AG10803 (cell line): ENCODE data around the gene NR1H3.

ENCODE experiments used
- DNase-seq: peaks from one replicate; pipeline ENCODE4 v3.0.0; 2010; ENCODE audit warnings: low read depth
- H3K4me3 ChIP-seq: 2 replicates; pipeline ENCODE4 v1.5.1; 2011; ENCODE audit warnings: mild to moderate bottlenecking, low read length, control low read depth
- TF ChIP-seq, protein P1 (sequence below): conservative IDR thresholded peaks from 2 replicates; pipeline ENCODE4 v1.5.1; 2011; ENCODE audit warnings: mild to moderate bottlenecking, low read length, control low read depth, inconsistent platforms

The NR1H3 gene

DNA sequence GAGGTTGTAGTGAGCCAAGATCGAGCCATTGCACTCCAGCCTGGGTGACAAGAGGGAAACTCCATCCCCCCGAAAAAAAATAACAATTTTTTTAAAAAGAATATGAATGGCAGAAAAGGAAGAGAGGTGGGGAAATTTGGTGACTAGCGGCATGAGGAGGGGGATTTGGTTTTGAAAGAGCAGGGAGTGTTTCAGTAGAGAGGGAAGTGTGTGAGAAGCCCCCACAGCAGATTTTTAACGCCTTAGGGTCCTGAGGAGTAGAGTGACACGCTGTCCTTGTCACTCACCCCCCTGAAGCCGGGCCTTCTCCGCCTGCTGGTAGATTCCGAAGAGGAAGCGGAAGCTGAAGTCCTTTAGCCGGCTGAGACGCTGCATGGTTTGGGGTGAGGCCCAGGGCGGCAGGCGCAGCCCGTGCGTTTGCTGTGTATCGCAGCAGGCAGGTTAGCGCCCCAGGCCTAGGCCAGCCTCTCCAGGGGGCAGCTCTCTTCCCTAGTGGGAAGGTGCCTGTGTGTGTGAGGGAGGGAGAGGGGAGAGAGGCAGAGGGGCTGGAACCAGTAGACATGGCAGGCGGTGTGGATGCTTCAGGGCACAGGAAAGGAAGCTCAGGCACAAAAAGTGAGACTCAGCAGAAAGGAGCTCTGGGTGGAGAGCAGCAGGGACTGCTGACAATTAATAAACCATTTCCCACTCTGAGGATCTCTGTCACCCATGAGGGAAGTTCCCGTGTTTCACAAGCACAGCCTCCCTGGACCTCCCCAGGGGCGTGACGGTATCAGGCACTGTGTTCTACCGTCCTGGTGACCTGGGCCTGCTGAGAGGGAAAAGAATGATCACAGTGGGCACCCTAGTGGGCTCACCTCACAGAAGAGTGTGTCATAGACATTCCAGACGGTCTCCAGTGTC lies 13.1 kb upstream of the NR1H3 start:
- no peak overlapping the region for H3K4me3 ChIP-seq
- DNase-seq = no peak
- TF ChIP-seq, protein P1, sequence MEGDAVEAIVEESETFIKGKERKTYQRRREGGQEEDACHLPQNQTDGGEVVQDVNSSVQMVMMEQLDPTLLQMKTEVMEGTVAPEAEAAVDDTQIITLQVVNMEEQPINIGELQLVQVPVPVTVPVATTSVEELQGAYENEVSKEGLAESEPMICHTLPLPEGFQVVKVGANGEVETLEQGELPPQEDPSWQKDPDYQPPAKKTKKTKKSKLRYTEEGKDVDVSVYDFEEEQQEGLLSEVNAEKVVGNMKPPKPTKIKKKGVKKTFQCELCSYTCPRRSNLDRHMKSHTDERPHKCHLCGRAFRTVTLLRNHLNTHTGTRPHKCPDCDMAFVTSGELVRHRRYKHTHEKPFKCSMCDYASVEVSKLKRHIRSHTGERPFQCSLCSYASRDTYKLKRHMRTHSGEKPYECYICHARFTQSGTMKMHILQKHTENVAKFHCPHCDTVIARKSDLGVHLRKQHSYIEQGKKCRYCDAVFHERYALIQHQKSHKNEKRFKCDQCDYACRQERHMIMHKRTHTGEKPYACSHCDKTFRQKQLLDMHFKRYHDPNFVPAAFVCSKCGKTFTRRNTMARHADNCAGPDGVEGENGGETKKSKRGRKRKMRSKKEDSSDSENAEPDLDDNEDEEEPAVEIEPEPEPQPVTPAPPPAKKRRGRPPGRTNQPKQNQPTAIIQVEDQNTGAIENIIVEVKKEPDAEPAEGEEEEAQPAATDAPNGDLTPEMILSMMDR = no peak

DNA sequence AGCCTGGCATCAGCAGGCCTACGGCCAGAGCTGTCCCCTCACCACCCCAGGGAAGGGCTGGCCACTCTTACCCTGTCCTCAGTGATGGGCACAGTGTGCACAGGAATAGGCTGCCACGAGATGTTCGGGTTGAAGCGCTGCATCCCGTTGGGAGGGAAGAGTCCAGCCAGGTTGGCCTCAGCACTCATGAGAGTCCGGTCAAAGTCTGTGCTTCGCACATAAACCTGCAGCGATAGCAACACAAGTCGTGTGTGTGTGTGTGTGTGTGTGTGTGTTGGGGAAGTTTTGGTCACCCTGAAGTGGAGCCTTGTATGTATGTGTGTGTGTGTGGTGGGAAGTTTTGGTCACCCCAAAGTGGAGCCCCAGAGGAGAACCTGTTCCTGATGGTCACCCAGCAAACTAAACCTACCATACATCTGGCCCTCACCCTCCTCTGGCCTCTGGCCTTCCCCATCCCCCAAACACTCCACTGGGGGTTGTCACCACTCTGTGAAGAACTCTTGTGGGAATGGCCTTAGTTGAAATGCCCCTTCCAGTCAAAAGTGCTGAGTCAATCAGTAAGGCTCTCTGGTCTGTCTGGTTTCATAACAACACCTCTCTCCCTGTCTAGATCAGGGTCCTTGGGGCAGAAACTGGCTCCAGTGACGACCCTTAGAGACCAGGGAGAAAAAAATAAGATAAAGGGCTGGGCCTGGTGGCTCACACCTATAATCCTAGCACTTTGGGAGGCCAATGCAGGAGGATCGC lies 12.0 kb upstream of the NR1H3 start:
- TF ChIP-seq, protein P1 = no peak
- H3K4me3 ChIP-seq = no peak overlapping the region
- DNase-seq = no peak

DNA sequence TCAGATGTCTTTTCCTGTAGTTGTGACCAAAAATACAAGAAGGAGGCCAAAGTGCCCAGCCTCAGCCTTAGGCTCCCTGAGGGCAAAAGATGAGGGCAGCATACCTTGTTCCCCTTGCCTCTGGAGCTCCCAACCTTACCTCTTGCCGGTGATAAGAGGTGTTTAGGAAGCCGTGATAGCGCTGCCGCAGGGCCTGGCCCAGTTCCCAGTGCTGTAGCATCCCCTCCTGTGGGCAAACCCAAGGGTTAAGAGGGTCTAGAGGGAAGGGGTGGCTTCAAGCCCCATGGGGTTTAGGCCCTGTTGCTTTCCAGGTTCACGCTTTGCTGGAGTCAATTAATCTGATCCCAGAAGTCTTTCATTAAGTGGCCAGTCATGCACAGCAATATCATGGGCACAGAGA lies 10.3 kb upstream of the NR1H3 start:
- TF ChIP-seq, protein P1 = no peak
- no peak for DNase-seq
- H3K4me3 ChIP-seq = peak overlapping the region; percentile 98

DNA sequence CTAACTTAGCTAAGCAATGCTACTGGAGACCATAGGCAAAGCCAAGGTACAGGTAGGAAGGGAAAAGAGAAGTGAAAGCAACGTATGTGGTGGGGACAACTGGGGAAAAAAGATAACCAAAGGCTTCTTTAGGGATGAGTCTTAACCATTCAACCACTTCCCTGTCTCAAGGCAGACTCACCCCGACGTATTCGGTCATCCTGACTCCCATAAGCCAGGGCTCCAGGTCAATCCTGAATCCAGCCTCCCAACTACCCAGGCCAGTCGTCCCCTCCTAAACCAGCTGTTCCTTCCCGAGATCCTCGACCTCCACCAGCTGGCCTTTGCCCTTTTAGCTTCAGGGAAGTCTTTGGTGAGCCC lies 9.5 kb upstream of the NR1H3 start:
- DNase-seq = peak; percentile 31
- H3K4me3 ChIP-seq = peak overlapping the region; percentile 98
- TF ChIP-seq, protein P1 = no peak

DNA sequence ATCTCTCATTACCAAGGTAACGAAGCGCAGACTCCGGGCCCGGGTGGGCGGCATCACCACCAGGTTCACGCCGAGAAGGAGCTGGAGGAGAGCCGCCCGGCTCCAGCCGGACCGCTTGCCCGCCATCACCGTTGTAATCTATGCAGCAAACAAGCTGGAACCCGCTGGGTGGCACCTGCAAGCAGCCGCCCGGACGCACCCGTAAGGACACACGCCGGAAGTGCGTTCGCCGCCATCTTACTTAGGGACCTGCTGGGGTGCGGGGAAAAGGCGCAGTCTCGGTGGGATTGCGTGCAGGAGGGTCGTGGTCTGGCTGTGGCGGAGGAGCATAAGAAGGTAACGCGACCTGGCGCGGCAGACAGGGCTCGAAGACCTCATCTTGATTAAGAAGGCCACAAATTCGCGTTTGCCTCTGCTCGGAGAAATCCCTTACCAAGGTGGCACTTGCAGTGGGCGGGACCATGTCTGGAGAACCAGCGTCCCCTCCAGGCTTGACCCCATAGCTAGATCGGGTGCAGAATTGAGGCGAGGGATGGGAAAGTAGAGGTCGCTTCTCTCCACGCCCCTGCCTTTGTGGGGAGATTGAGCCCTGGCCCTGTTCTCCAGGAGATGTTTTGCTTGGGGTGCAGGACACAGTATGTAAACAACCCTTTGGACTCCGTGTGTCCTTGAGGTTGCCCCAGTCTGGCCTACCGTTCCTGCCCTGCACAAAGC lies 9.0 kb upstream of the NR1H3 start, which contains the start of gene ACP2:
TSS of gene ACP2 (minus strand) at position 151 of the 714 bp plus-strand sequence. CDS start at position 126, 25 bp downstream.
- TF ChIP-seq, protein P1 = peak; percentile 45
- peak within 1 kb of the TSS; percentile 98 for H3K4me3 ChIP-seq
- peak; percentile 87 for DNase-seq

DNA sequence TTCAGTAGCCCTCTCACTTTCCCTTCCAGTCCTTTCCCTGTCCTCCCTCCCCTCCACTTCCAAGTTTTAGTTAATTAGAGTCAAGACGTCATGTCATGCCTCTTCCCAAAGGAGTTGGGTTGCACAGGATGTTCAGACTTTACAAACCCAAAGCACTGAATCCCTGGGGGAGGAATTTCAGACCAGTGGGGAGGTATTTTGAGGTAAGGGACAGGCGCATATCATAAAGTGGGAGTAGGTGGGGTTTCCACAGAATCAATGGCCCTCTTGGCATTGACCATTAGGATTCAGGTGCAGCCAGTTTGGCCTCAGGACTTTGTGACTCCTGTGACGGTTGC lies 8.4 kb upstream of the NR1H3 start:
- TF ChIP-seq, protein P1 = no peak
- DNase-seq = no peak
- peak overlapping the region; percentile 98 for H3K4me3 ChIP-seq
